Sigmoid colon (tissue), 7 donors: ENCODE results near the gene USP12. TPM values are rescaled to one million over a fixed set of nuclear protein-coding genes. Genes with fewer than 3 reads are reported as not detected.

Source experiments
- DNase-seq: peaks from one replicate; pipeline ENCODE4 v3.0.0-alpha.2; 2019
- H3K27ac ChIP-seq, 4 donors: fragments of 200-600 bp; sonication (generic); one replicate each; pipeline ENCODE4 v1.5.1; 2016 to 2019; ENCODE audit warnings: mild to moderate bottlenecking in 1 of 4
- H3K27me3 ChIP-seq, 3 donors: fragments of 200-600 bp; sonication (generic); one replicate each; pipeline ENCODE4 v1.5.1; 2019; ENCODE audit warnings: mild to moderate bottlenecking in 1 of 3
- H3K36me3 ChIP-seq, 4 donors: fragments of 200-600 bp; sonication (generic); one replicate each; pipeline ENCODE4 v1.5.1; 2016 to 2019
- H3K4me1 ChIP-seq, 4 donors: fragments of 200-600 bp; sonication (generic); one replicate each; pipeline ENCODE4 v1.5.1; 2017 to 2019
- H3K4me3 ChIP-seq, 4 donors: fragments of 200-600 bp; sonication (generic); one replicate each; pipeline ENCODE4 v1.5.1; 2017 to 2019; ENCODE audit warnings: mild to moderate bottlenecking in 2 of 4, moderate library complexity in 1 of 4
- H3K9me3 ChIP-seq, 4 donors: fragments of 200-600 bp in 3 of 4; sonication (generic) in 3 of 4; one replicate each; pipeline versions ENCODE4 v1.5.1 to v1.6.1; 2013 to 2019
- EP300 ChIP-seq, 4 donors: sonication (generic); formaldehyde crosslinking; IDR thresholded peaks; one replicate each; pipeline ENCODE4 v1.6.1; 2017; ENCODE audit warnings: antibody characterized with exemption in 4 of 4
- POLR2A ChIP-seq, 2 donors: fragments of 450-650 bp; IDR thresholded peaks; one replicate each; pipeline ENCODE4 v1.6.1; 2016; ENCODE audit warnings: antibody characterized with exemption in 2 of 2, mild to moderate bottlenecking in 2 of 2, moderate library complexity in 2 of 2
- POLR2AphosphoS5 ChIP-seq, 4 donors: sonication (generic); formaldehyde crosslinking; IDR thresholded peaks; one replicate each; pipeline ENCODE4 v1.6.1; 2017; ENCODE audit warnings: antibody characterized with exemption in 4 of 4
- WGBS, 2 donors: extraction: QIAGEN DNeasy Blood & Tissue Kit; methylation state at CpG; one replicate each; pipeline ENCODE4 v1.1.7; 2013; 5-methylcytosine and 5-hydroxymethylcytosine counted together
- intact Hi-C: fragments of 100-400 bp; cut with DNase I; formaldehyde crosslinking; loops from one replicate; pipeline ENCODE4 v1.15.1; 2023
- polyA plus RNA-seq, 3 donors: library from polyadenylated mRNA; stranded (reverse); fragments of 200-250 nt; gene quantifications; one replicate each; pipeline ENCODE4 v1.2.3, GENCODE V29; 2013
- total RNA-seq, 4 donors: library from RNA; depleted of rRNA; stranded (reverse); fragments of >200 nt; gene quantifications; one replicate each; pipeline ENCODE4 v1.1.0, GENCODE V29; 2016
- TF ChIP-seq, protein P1 (sequence below), 4 experiments: fragments of 450-650 bp in 3 of 4; fragments of 200-600 bp in 1 of 4; IDR thresholded peaks; one replicate each; pipeline ENCODE4 v1.5.1; 2016 to 2019; ENCODE audit warnings: antibody characterized with exemption in 4 of 4, mild to moderate bottlenecking in 3 of 4, moderate library complexity in 2 of 4
- donor health status: healthy with polysubstance abuse.
- donor health status: Bipolar disorder and iron deficiency.
- donor health status: healthy.

USP12 gene
- total and polyA plus RNA-seq, 7 donors, result 20.3 to 91.3 (median 69.5) TPM

- H3K9me3 ChIP-seq, result no peaks in the 10 kb centered on the region
- no peaks in the 10 kb centered on the region for H3K36me3 ChIP-seq
- peaks cover 0 to 76% (median 68%) of the 10 kb centered on the region in 4 donors for H3K4me1 ChIP-seq
- 86 to 90% methylated on average over 9 of the region's 9 CpGs for WGBS, 2 donors
- TF ChIP-seq POLR2A (IDR thresholded peaks at IDR 0.05) (no peak), POLR2AphosphoS5 (IDR thresholded peaks at IDR 0.05) (no peak), EP300 (IDR thresholded peaks at IDR 0.05) (no peak)
- TF ChIP-seq, protein P1, sequence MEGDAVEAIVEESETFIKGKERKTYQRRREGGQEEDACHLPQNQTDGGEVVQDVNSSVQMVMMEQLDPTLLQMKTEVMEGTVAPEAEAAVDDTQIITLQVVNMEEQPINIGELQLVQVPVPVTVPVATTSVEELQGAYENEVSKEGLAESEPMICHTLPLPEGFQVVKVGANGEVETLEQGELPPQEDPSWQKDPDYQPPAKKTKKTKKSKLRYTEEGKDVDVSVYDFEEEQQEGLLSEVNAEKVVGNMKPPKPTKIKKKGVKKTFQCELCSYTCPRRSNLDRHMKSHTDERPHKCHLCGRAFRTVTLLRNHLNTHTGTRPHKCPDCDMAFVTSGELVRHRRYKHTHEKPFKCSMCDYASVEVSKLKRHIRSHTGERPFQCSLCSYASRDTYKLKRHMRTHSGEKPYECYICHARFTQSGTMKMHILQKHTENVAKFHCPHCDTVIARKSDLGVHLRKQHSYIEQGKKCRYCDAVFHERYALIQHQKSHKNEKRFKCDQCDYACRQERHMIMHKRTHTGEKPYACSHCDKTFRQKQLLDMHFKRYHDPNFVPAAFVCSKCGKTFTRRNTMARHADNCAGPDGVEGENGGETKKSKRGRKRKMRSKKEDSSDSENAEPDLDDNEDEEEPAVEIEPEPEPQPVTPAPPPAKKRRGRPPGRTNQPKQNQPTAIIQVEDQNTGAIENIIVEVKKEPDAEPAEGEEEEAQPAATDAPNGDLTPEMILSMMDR (IDR thresholded peaks at IDR 0.05), result no peak
- no peak for DNase-seq
- peak overlapping the region; percentile 76 to 90 (median 89) for H3K27ac ChIP-seq
- intact Hi-C loops, result loop anchor here (5.0 kb wide), 3 partner anchors 47 to 233 kb away; partner anchors contain the start of gene RASL11A
- H3K27me3 ChIP-seq, result no peaks in the 10 kb centered on the region
- no peak overlapping the region for H3K4me3 ChIP-seq
Measured at GRCh38 chr13:27039171-27039701, 132.4 kb downstream of the USP12 start.

- 85 to 87% methylated on average over 5 of the region's 5 CpGs for WGBS, 2 donors
- H3K9me3 ChIP-seq, result no peaks in the 10 kb centered on the region
- no peak overlapping the region for H3K4me3 ChIP-seq
- intact Hi-C loops, result loop anchor here (5.0 kb wide), 3 partner anchors 46 to 234 kb away; partner anchors contain the start of gene RASL11A
- H3K27ac ChIP-seq, result peak overlapping the region; percentile 76 to 90 (median 89)
- TF ChIP-seq POLR2AphosphoS5 (IDR thresholded peaks at IDR 0.05), result peak in 2 of 4 donors; percentile 35 to 52
- TF ChIP-seq POLR2A (IDR thresholded peaks at IDR 0.05), result no peak
- TF ChIP-seq EP300 (IDR thresholded peaks at IDR 0.05), result peak in 1 of 4 donors; percentile 22
- TF ChIP-seq, protein P1 (IDR thresholded peaks at IDR 0.05), result no peak
- no peak for DNase-seq
- H3K27me3 ChIP-seq, result no peaks in the 10 kb centered on the region
- H3K36me3 ChIP-seq, result no peaks in the 10 kb centered on the region
- H3K4me1 ChIP-seq, result peaks cover 0 to 71% (median 67%) of the 10 kb centered on the region in 4 donors
Measured at GRCh38 chr13:27038323-27038722, 133.3 kb downstream of the USP12 start.

DNA sequence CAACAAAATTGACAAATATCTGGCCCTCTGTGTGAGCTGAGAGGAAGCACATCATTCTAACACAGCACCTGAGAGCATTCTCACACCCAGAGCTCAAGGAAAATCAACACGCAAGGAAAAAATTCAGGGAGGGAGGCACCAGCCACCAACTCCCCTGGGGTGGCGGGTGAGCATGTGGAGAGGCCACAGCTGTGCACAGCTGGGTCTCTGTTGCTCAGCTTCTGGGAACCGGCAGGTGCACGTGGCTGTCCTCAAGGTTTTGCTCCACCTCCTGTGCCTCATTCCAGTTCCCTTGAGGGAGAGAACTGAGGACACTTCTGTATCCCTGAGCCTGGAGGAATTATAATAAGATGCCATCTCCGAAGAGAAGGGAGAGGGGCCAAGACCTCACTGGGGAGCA lies 134.0 kb downstream of the USP12 start:
- Histone ChIP-seq H3K9me3 (no peaks in the 10 kb centered on the region), H3K4me3 (no peak overlapping the region), H3K4me1 (peaks cover 0 to 65% (median 60%) of the 10 kb centered on the region in 4 donors), H3K27me3 (no peaks in the 10 kb centered on the region), H3K27ac (peak overlapping the region; percentile 76 to 90 (median 89)), H3K36me3 (no peaks in the 10 kb centered on the region)
- DNase-seq, result no peak
- 69 to 84% methylated on average over 5 of the region's 5 CpGs for WGBS, 2 donors
- TF ChIP-seq POLR2AphosphoS5 (IDR thresholded peaks at IDR 0.05) (no peak), POLR2A (IDR thresholded peaks at IDR 0.05) (no peak), EP300 (IDR thresholded peaks at IDR 0.05) (no peak)
- TF ChIP-seq, protein P1 (IDR thresholded peaks at IDR 0.05), result no peak
- intact Hi-C loops, result loop anchor here (5.0 kb wide), 3 partner anchors 45 to 235 kb away; partner anchors contain the start of gene RASL11A

- DNase-seq, result no peak
- Histone ChIP-seq H3K4me3 (no peak overlapping the region), H3K36me3 (no peaks in the 10 kb centered on the region), H3K9me3 (no peaks in the 10 kb centered on the region), H3K4me1 (peaks cover 0 to 64% (median 60%) of the 10 kb centered on the region in 4 donors), H3K27me3 (no peaks in the 10 kb centered on the region), H3K27ac (peak overlapping the region; percentile 76 to 90 (median 89))
- intact Hi-C loops, result loop anchor here (5.0 kb wide), 3 partner anchors 45 to 235 kb away; partner anchors contain the start of gene RASL11A
- 87 to 94% methylated on average over 4 of the region's 4 CpGs for WGBS, 2 donors
- TF ChIP-seq POLR2A (IDR thresholded peaks at IDR 0.05) (no peak), POLR2AphosphoS5 (IDR thresholded peaks at IDR 0.05) (no peak), EP300 (IDR thresholded peaks at IDR 0.05) (no peak)
- TF ChIP-seq, protein P1 (IDR thresholded peaks at IDR 0.05), result no peak
Measured at GRCh38 chr13:27037171-27037570, 134.4 kb downstream of the USP12 start.
